Measurements from ENCODE around the gene ZNF695.

DNA sequence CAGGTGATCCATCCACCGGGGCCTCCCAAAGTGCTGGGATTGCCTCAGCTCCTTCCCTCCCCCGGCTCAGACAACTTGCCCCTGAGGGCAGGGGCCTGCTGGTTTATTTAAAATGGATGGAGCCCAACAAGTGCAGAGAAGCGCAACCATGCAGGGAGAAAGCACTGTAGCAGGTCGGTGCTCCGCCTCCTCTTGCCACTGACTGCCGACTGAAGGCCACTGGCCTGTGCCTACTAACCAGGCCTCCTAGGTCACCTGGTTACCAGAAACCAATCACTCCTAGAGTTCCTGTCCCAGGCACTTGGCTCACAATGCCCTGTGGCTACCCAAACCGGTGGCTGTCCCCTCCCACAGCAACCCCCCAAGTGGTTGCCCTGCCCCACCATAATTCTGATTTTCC is 35.9 kb downstream of the ZNF695 start:
- TF ChIP-seq, protein P1, sequence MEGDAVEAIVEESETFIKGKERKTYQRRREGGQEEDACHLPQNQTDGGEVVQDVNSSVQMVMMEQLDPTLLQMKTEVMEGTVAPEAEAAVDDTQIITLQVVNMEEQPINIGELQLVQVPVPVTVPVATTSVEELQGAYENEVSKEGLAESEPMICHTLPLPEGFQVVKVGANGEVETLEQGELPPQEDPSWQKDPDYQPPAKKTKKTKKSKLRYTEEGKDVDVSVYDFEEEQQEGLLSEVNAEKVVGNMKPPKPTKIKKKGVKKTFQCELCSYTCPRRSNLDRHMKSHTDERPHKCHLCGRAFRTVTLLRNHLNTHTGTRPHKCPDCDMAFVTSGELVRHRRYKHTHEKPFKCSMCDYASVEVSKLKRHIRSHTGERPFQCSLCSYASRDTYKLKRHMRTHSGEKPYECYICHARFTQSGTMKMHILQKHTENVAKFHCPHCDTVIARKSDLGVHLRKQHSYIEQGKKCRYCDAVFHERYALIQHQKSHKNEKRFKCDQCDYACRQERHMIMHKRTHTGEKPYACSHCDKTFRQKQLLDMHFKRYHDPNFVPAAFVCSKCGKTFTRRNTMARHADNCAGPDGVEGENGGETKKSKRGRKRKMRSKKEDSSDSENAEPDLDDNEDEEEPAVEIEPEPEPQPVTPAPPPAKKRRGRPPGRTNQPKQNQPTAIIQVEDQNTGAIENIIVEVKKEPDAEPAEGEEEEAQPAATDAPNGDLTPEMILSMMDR (IDR thresholded peaks at IDR 0.05): no peak
- TF ChIP-seq EP300 (IDR thresholded peaks at IDR 0.05): no peak
